GM18502 (cell line): ENCODE data around the gene KIAA1671.
"Not testable (repeated sequence)": the region's sequence is repeated elsewhere in the genome, so short reads cannot be mapped to it uniquely, and the experiment has no call there.

ENCODE experiments used
- ATAC-seq: cut with Tn5 transposase; IDR thresholded peaks from one replicate; pipeline ENCODE4 v1.9.1; 2021; ENCODE audit warnings: mild to moderate bottlenecking; ENCODE audit not compliant: unreplicated experiment, poor library complexity

The KIAA1671 gene

DNA sequence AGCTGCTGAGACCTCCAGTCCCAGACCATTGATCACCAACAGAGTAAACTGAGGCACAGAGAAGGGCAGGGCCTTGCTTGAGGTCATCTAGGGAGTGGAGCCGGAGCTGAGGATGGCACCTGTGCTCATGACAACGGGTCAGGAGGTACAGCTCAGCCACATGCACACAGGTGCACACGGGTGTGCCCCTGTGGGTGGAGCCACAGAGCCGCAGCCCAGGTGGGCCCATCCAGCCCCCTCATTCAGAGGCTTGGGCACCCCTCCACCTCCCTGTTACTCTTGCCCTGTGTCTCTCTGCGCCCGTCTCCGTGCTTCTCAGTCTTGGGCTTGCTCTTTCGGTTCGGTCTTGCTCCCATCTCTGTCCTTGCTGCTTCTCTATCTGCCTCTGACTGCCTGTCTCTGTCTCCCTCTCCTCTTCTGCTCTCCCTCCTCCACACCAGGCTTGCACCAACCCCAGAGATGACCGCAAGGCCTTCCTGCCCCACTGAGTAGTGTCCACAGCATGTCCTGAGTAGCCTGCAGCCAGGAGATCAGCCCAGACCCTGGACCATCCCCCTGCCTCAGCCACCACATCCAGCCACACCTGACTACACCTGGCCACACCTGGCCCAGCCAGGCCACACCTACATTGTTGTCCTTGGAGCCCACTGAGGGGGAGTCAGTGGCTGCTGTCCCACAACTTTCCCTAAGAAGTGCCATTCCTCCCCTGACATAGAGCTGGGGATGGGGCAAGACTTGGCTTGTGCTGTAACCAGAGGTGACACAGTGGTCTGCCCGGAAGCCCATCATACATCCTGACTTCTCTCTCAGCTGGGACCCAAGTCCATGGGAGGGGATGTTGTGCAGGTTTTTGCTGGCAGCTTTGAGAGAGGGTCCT, 207.8 kb downstream of the KIAA1671 start:
- no peak for ATAC-seq

DNA sequence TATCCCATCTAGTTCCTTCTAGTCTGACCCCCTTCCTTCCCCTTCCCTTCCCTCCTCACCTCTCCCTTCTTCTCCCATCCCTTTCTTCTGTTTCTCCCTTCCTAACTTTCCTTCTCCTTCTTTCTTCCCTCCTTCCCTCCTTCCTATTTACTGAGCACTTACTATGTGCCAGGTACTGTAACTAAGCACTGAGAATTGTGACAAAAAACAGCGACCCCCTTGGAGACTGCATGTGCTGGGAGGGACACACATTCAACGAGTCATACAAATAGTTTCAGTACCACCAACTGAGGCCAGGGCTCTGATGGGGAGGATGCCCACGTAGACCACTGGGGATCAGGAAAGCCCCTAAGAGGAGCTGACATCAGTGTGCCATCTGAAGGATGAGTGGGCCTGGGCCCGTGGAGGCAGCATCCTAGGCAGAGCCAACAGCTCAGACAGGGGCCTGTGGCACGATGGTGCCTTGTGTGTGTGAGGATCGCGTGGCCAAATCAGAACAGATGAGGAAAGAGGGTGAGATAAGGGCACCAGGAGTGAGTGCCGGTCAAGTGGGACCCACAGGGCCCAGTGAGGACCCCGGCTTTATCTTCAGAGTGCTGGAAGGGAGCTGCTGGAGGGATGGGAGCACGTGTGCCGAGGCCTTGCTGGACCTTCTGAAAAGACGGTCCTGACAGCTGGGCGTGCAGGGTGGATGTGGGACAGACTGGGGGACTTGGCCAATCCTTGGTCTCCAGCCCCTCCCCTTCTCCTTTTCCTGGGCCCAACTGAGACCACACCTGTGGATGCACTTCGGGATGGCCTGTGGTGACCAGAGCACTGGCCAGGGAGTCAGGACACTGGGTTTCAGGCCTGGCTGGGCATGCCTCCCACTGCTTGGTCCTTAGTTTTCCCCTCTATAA, 208.8 kb downstream of the KIAA1671 start:
- no peak for ATAC-seq

DNA sequence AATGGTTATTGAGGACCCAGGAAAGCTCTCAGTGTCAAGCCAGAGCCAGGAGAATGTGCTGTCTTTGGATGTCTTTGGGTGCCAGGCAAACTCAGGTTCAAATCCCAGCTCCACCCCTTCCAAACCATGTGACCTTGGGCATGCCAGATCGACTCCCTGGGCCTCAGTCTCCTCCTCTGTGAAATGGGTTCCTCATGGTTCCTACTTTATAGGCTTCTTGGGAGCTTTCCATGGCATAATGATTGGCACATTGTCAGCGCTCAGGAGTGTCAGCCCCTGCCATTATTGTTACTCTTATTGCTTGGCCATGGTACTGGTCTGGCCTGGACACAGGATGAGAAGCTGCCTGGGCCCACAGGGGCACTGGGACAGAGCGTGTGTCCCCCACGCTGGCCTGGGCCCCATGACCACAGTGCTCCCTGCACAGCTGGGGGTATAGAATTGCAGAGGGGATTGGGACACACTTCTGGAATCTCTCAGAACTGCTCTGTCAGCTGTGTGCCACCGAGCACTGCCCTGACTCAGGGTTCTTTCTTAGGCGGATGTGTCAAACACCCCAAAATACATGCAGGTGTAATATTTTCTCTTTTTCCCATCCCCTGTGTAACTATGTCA, 209.5 kb downstream of the KIAA1671 start:
- no peak for ATAC-seq

DNA sequence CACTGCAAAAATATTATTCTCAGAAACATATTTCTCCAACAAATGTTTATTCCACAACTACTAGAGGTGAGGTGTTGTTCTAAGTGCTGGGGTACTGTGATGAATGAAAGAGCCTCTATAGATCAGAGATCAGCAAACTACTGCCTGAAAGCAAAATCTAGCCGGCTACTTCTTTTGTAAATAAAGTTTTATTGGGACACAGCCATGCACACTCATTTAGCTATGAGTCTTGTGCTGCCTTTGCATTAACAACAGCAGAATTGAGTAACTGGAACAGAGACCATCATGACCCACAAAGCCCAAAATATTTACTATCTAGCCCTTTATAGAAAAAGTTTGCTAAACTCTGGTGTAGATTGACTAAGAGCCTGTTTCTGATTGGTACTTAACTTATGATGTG, 210.0 kb downstream of the KIAA1671 start:
- no peak for ATAC-seq

DNA sequence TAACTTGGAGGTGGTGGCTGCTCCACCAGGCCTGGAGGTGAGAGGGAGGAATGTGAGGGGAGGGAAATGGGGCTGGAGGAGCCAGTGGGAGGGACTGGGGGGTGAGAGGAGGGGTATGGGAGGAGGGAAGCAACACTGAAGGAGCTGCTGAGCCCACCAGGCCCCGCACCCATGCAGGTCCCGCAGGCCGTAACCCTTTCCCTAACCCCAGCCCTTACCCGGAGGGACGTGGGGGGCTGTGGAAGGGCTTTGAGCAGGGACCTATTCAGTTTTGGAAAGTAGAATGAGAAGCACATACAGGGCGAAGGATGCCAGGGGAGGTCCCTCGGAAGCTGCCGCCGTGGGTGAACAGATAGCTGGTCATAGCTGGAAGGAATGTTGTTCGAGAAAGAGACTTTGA, 213.3 kb downstream of the KIAA1671 start:
- no peak for ATAC-seq

DNA sequence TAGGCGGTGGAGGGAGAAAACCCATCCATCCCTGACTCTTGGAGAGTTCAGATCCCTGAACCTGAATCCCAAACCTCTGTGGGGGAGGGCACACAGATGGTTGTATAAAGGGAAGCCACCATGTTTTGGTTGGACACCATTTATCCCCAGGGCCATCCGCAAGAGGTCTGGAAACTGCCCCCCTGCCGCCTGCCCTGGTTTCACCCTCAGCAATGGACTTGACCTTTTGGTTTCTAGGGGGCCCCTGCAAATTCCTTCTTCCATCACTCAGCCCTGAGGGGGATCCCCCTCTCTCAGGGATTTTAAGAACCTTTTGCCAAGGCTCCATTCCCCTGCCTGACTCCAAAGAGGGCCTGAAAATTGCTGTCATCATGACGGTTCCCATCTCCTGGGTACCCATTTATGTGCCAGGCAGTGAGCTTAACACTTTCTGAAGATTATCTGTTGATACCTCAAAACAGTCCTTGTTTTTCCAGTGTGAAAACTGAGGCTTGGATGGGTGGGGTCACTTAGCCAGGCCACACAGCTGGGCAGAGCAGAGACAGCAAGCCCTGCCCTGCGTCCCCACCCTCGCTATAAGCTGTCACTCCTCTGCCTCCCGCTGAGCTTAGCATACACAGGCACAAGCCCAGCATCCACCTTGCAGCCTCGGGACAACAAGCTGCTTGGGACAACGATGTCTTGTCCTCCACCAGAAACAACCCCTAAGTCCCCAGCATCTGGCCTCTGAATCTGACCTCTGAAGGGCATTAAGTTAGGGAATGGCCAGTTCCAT, 213.9 kb downstream of the KIAA1671 start:
- ATAC-seq, result no peak

DNA sequence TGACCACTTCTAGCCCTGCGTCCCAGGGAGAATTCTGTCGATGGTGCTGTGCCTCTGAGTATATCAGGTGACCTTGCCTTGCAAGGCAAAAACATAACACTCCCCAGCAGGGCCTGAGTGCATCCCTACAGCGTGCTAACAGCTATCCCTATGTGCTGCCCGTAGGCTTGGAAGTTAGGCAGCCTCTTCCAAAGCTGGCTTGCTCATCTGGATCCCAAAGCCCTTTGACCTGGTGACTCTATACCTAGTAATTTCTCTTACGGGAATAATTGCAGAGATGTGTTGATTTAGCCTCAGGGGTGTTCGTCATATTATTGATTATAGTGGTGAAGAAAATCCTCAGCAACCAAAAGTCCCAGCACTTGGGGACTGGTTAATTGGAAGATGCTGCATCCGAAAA, 214.6 kb downstream of the KIAA1671 start:
- ATAC-seq, result no peak

DNA sequence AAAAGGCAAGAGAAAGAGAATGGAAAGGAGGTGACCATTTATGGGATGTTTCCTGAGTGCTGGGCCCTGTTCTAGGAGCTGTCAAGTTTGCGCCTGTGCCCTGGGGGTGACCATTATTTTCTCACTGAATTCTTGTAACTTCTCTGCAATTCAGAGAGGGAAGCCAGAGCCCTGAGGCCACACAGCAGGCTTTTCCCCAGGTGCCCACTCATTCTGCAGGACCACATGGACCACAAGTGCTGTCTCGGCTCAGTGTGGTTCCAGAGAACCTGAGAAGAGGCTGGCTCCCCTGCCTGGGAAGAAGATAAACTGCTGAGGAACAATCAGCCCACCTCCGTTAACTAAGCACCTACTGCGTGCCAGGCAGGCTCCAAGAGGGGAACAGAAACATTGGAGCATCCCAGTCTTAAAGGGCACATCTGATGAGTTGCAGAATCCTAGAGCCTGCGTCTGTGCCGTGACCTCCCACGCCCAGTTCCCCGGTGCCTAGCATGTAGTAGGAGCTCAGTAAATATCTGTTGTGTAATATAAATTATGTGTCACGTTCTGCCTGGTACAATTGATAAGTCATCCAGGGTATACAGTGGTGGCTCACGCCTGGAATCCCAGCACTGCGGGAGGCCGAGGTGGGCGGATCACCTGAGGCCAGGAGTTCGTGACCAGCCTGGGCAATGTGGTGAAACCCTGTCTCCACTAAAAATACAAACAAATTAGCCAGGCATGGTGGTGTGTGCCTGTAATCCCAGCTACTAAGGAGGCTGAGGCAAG, 215.5 kb downstream of the KIAA1671 start:
- ATAC-seq, result no peak

DNA sequence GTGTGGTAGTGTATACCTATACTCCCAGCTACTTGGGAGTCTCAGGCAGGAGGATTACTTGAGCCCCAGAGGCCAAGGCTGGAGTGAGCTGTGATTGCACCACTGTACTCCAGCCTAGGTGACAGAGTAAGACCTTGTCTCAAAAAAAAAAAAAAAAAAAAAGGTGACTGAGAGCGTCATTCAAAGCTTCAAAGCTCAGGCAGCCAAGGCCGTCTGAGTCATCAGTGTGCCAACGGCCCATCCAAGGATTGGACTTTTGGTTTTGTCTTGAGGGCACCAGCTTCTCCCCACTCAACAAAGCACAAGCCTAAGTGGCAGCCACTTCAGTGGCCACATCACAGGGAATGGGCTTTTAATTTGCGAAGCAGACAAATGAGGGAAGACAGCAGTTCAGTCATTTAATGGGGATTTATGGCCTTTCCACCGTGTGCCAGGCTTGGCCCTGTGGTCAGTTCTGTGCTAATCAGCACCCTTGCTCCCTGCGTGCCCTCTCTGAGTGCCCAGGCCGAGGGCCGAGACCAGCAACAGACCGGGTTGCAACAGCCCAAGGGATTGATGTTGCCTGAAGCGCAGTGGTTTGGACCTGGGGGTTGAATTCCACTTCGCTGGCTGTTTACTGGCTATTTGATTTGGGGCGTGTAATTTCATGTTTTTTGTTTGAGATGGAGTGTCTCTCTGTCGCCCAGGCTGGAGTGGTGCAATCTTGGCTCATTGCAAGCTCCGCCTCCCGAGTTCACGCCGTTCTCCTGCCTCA, 216.9 kb downstream of the KIAA1671 start:
- no peak for ATAC-seq

DNA sequence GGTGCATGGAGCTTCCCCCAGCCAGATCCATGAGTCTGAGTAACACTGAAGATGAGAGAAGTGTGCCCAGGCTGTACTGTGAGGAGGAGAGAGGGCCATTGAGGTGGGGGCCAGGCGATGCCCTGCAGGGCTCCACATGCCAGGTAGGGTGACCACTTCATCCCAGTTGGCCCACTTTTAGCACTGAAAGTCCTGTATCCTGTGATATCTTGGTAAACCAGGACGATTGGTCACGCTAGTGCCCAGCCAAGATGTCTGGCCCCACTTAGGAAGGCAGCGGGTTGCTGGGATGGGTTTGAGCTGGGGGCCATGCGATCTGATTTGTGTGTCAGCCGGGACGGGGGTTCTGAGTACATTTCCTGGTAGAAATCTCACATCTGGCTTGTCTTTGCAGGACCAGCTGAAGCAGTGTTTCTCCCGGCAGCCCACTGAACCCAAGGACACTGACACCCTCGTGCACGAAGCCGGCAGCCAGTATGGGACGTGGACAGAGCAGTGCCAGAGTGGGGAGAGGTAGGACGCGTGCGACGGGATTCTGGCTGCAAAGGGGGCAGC, 218.0 kb downstream of the KIAA1671 start:
- no peak for ATAC-seq

DNA sequence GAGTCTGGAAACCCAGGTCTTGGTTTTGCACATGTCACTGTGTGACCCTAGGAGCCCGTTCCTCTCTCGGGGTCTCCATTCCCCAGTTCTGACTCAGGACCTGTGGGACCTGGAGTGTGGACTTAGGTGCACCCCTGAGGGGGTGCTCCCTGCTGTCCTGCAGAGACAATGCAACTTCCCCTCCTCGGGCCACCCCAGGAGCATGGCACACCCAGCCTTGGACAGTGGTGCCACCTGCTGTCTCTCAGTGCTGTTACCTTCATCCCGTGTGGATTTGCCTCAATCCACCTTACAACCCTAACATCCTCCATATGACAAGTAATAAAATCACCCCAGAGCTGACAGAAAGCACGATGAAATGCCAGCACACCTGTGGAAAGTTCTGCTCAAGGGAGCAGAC, 219.6 kb downstream of the KIAA1671 start:
- no peak for ATAC-seq

DNA sequence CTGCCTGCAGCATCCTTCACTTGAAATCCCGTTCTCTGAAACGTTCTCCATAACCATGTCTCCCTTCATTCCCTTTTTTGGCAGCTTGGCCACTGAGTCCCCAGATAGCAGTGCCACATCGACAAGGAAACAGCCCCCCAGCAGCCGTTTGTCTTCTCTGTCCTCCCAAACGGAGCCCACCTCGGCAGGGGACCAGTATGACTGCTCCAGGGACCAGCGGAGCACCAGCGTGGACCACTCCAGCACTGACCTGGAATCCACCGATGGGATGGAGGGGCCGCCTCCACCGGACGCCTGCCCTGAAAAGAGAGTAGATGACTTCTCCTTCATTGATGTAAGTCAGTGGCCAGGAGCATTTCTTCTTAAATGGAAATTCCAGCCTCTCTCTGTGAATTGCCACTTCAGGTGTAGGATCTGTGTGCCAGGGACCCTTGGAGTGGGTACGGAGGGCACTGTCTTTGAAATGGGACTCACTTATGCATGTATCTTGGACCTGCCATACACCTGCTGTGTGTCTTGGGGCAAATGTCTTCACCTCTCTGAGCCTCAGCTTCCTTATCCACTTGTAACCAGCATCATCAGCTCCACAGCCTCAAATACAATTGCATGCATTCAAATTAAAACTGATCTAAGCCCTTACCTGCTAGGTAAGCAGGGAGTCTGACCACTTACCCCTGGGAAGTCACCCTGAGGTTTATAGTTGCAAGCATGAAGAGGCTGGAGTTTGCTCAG, 221.8 kb downstream of the KIAA1671 start:
- no peak for ATAC-seq

DNA sequence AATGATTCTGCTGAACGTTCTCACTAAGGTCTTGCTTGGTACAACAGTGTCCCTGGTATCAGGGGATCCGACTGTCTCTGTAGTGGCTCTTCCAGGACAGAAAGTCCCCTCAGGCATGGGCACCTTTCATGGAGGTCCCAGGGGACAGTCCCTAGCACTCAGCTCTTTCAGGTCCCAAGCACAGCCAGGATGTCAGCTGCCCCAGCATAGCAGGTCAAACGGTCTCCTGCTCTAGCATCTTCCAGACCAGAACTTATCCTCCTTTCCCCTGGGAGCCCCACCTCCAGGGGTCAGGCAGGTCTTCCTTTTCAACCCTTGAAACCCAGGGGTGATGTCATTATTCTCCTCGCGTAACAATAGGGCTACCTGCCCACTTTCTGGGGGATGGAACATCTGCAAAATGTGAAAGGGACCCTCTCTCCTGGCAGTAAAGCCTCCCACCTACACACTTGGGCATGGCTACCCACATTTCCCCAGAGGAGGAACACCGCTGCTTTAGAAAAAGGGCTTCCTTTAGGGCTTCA, 222.4 kb downstream of the KIAA1671 start:
- ATAC-seq, result no peak

DNA sequence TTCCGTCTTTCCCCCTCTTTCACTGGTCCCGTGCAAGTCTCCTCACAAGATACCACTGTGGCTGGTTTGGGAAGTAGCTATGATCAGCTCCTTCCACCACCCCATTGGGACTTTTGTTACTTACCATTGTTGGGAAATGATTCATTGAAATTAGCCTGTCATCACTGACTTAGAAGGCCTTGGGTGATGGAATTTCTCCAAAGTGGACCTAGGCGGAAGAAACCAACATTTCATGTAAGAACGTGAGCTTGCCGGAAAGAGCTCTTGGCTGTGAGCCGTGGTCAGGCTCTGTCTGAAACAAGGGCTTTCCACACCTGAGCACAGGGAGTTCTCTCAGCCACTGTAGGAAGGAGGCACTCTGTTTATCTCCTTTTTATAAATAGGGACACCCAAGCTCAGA, 223.7 kb downstream of the KIAA1671 start:
- ATAC-seq, result no peak

DNA sequence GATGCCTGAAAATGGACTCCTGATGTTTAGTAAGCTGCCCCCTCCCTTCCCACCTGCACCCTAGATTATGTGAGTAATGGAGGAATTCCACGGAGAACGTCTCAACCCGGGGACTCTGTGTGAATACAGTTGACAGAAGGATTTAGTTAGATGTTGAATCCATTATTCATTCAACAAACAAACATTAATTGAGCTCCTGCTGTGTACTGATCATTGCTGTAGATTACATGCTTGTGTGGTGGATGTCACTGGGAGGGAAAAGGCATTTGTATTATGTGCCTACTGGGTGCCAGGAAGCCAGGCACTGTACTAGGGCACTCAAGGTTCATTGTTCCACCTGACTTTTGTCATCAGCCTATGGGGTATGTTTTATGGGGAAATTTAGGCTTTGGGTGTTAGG, 224.3 kb downstream of the KIAA1671 start:
- no peak for ATAC-seq

DNA sequence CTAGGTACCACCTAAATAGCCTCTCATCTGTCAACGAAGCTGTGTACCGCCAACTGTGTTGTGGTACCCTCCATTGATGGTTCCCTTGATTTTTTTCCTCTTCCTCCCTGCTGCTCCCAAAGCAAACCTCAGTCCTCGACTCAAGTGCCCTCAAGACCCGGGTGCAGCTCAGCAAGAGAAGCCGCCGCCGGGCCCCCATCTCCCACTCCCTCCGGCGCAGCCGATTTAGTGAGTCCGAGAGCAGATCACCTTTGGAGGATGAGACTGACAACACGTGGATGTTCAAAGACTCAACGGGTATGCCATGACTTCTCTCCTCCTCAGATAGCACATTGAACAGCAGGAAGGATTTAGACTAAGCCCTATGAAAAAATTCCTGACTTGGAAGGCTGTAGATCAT, 224.7 kb downstream of the KIAA1671 start:
- no peak for ATAC-seq

DNA sequence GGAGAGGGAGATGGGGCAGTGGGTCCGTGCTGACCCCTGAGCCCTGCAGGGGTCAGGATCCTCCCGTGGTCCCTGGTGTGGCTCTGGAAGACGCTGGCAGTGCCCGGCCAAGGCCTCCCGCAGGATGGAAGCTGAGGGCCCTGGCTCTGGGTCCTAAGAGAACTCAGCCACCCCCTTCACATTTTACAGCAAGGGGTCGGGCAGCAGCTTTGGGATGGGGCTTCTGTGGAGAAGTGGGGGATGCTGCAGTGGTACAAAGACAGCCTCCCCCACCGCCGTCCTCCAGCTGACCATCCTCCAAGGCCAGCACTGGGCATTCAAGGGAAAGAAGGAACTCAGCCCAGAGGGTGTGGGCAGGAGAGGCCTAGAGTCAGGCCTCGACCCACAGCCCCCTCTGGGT, 225.4 kb downstream of the KIAA1671 start:
- ATAC-seq, result no peak

DNA sequence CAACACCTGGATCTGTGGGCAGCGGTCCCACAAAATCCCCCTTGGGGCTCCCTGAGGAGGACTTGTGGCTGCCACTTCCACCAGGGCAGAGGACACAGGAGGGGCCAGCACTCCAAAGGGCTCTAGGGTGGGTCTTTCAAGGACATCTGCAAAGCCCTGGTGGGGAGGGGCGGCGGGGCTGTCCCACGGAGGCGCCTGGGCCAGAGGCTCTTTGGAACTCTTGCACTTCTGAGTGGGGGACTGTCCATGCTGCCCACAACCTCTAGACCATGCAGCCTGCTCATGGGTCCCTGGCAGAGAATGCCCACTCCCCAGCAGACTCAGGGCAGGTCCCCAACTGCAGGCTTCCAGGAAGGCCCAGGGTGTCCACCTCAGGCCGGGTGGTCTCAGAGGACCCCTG, 225.8 kb downstream of the KIAA1671 start:
- not testable (repeated sequence) for ATAC-seq
